Upper lobe of left lung (tissue), 4 donors: ENCODE measurements around the gene SMAD2.

Experiments used
- CTCF ChIP-seq, 6 experiments: fragments of 450-650 bp in 4 of 6; fragments of 200-600 bp in 2 of 6; sonication (generic) in 2 of 6; IDR thresholded peaks; one replicate each; pipeline ENCODE4 v1.5.1; 2016 to 2019; ENCODE audit warnings: antibody characterized with exemption in 6 of 6
- EP300 ChIP-seq, 4 donors: sonication (generic); formaldehyde crosslinking; IDR thresholded peaks; one replicate each; pipeline ENCODE4 v1.5.1; 2017; ENCODE audit warnings: antibody characterized with exemption in 4 of 4, control low read depth in 2 of 4
- POLR2A ChIP-seq, 4 donors: fragments of 450-650 bp; IDR thresholded peaks; one replicate each; pipeline ENCODE4 v1.5.1; 2016 to 2017; ENCODE audit warnings: antibody characterized with exemption in 4 of 4, mild to moderate bottlenecking in 2 of 4
- POLR2AphosphoS5 ChIP-seq, 2 donors: sonication (generic); formaldehyde crosslinking; IDR thresholded peaks; one replicate each; pipeline ENCODE4 v1.5.1; 2017; ENCODE audit warnings: antibody characterized with exemption in 2 of 2

- TF ChIP-seq POLR2AphosphoS5 (IDR thresholded peaks at IDR 0.05) (no peak), POLR2A (IDR thresholded peaks at IDR 0.05) (no peak), CTCF (IDR thresholded peaks at IDR 0.05) (no peak), EP300 (IDR thresholded peaks at IDR 0.05) (no peak)
Measured at GRCh38 chr18:47830772-47831171, 99.7 kb downstream of the SMAD2 start.
